OCI-LY3 (cell line): Measurements from ENCODE around the gene OR1J1.

Experiments
- EZH2phosphoT487 ChIP-seq: fragments of 200-600 bp; shearing (Covaris generic); IDR thresholded peaks from 2 replicates; pipeline ENCODE4 v1.6.1; 2018; ENCODE audit warnings: antibody characterized with exemption, mixed run types, low read depth
- TF ChIP-seq, protein P1 (sequence below): fragments of 200-600, 300-600 bp; sonication (generic); IDR thresholded peaks from 2 replicates; pipeline ENCODE4 v1.5.1; 2014; ENCODE audit warnings: antibody characterized with exemption, low read length, low read depth

DNA sequence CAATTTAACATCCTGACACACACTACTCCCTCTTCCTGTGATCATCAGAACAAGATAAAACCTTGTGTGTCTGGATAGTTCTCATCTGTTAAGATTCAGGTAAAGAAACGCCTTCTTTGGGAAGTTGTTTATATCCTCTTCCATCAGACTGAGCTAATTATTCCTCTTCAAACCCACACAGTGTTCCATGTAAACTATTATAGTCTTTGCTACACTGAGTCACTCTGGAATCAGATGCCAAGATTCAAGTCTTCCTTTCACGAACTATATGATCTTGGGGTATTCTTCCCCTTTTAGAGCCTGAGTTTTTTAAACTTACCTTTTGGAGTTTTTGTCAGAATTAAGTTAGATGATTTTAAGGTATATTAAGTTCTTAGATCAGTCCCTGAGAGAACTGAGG, 2.0 kb downstream of the OR1J1 start:
- TF ChIP-seq, protein P1, sequence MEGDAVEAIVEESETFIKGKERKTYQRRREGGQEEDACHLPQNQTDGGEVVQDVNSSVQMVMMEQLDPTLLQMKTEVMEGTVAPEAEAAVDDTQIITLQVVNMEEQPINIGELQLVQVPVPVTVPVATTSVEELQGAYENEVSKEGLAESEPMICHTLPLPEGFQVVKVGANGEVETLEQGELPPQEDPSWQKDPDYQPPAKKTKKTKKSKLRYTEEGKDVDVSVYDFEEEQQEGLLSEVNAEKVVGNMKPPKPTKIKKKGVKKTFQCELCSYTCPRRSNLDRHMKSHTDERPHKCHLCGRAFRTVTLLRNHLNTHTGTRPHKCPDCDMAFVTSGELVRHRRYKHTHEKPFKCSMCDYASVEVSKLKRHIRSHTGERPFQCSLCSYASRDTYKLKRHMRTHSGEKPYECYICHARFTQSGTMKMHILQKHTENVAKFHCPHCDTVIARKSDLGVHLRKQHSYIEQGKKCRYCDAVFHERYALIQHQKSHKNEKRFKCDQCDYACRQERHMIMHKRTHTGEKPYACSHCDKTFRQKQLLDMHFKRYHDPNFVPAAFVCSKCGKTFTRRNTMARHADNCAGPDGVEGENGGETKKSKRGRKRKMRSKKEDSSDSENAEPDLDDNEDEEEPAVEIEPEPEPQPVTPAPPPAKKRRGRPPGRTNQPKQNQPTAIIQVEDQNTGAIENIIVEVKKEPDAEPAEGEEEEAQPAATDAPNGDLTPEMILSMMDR: no peak
- TF ChIP-seq EZH2phosphoT487: no peak
